Measurements from ENCODE around the gene NRIP1.

DNA sequence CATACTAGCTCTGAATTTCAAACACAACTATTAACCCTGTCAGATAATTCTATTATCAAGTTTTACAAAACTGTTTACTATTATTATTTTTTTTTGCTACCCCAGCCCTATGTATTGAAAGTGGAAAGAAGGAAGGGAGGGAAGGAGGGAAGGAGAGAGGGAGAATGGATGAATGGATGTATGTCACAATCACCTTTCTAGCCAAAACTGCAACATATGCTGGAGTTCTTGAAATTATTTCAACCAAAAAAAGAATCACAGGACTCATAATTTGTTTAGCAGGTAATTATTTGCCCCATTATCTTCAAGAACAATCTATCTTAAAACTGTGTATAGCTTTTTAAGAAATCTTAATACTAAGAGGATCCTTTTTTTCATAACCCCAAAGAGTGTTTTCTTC lies 5.4 kb downstream of the NRIP1 start:
- no peak for TF ChIP-seq EGR1 (IDR thresholded peaks at IDR 0.05)
- no peak for TF ChIP-seq TEAD4 (IDR thresholded peaks at IDR 0.05)
- no peak for TF ChIP-seq TAF1 (IDR thresholded peaks at IDR 0.05; ENCODE audit: low read depth)
- no peak for TF ChIP-seq RAD21 (IDR thresholded peaks at IDR 0.05; ENCODE audit: low read depth)
- no peak for TF ChIP-seq EP300 (IDR thresholded peaks at IDR 0.05; ENCODE audit: borderline replicate concordance)
- TF ChIP-seq, protein P1, sequence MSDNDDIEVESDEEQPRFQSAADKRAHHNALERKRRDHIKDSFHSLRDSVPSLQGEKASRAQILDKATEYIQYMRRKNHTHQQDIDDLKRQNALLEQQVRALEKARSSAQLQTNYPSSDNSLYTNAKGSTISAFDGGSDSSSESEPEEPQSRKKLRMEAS (IDR thresholded peaks at IDR 0.05), result no peak
- TF ChIP-seq CREB1 (IDR thresholded peaks at IDR 0.05; ENCODE audit: low read depth), result no peak
